ENCODE results near the gene EHBP1. TPM values are rescaled to one million over a fixed set of nuclear protein-coding genes. Genes with fewer than 3 reads are reported as not detected.

Gene EHBP1
- total RNA-seq, 2 donors from 2014 or later: 34.6 to 49.8 TPM

GRCh38 chr2:62870966-62871365 lies 165.5 kb downstream of the EHBP1 start:
- WGBS, 2 experiments (ENCODE audit: insufficient coverage in 1 of 2, insufficient read length in 1 of 2): 77% methylated on average over 1 of the region's 1 CpG; no CpG with 5 or more reads in 1 of the 2 experiments
- Histone ChIP-seq H3K4me1 (ENCODE audit: control insufficient read depth, insufficient read depth, low read length) (no peaks in the 10 kb centered on the region), H3K9ac (ENCODE audit: extremely low read depth, low read length, poor library complexity, severe bottlenecking) (no peak overlapping the region), H3K9me3 (ENCODE audit: control insufficient read depth, low read length) (peaks cover 14% of the 10 kb centered on the region), H3K27ac (ENCODE audit: low read depth, low read length) (no peak overlapping the region), H3K27me3 (ENCODE audit: control insufficient read depth, insufficient read depth, low read length, poor library complexity, severe bottlenecking) (no peaks in the 10 kb centered on the region), H3K4me3 (ENCODE audit: low read length) (no peak overlapping the region), H3K36me3 (ENCODE audit: control insufficient read depth, insufficient read depth, low read length) (peaks cover 9% of the 10 kb centered on the region)
- H3K36me3 Mint-ChIP-seq (ENCODE audit: low read depth): peaks cover 33% of the 10 kb centered on the region
- no peak for TF ChIP-seq CTCF (conservative IDR thresholded peaks at IDR 0.05)
- H3K4me1 Mint-ChIP-seq: no peaks in the 10 kb centered on the region
- no peak overlapping the region for H3K27ac Mint-ChIP-seq
- H3K9me3 Mint-ChIP-seq: peaks cover 13% of the 10 kb centered on the region
- no peak for DNase-seq
- H3K4me3 Mint-ChIP-seq: no peak overlapping the region
- H3K27me3 Mint-ChIP-seq (ENCODE audit: insufficient read depth): no peaks in the 10 kb centered on the region

DNA sequence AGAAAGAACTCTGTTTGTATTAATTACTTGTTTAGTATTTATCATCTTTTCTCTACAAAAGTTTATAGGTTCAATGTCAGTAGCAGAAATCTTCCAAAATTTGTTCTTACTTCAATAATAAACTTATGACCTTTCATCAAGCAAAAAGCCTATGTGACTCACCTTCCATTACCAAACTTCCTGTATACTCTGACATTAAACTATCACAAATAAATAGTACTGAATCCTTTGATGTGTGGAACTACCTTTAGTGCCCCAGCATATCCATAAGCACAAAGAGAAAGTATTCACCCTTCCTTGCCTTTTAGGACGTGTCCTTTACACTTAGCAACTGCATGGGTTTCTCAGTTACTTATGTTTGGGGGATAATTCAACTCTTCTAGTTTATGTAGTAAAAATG lies 166.0 kb downstream of the EHBP1 start:
- Histone ChIP-seq H3K9ac (ENCODE audit: extremely low read depth, low read length, poor library complexity, severe bottlenecking) (no peak overlapping the region), H3K4me1 (ENCODE audit: control insufficient read depth, insufficient read depth, low read length) (no peaks in the 10 kb centered on the region), H3K4me3 (ENCODE audit: low read length) (no peak overlapping the region), H3K36me3 (ENCODE audit: control insufficient read depth, insufficient read depth, low read length) (peaks cover 10% of the 10 kb centered on the region), H3K27ac (ENCODE audit: low read depth, low read length) (no peak overlapping the region), H3K9me3 (ENCODE audit: control insufficient read depth, low read length) (peaks cover 14% of the 10 kb centered on the region), H3K27me3 (ENCODE audit: control insufficient read depth, insufficient read depth, low read length, poor library complexity, severe bottlenecking) (no peaks in the 10 kb centered on the region)
- no peaks in the 10 kb centered on the region for H3K4me1 Mint-ChIP-seq
- H3K36me3 Mint-ChIP-seq (ENCODE audit: low read depth): peaks cover 38% of the 10 kb centered on the region
- DNase-seq: no peak
- TF ChIP-seq CTCF (conservative IDR thresholded peaks at IDR 0.05): no peak
- H3K4me3 Mint-ChIP-seq: no peak overlapping the region
- H3K9me3 Mint-ChIP-seq: peaks cover 15% of the 10 kb centered on the region
- H3K27me3 Mint-ChIP-seq (ENCODE audit: insufficient read depth): no peaks in the 10 kb centered on the region
- 100% methylated on average over 1 of the region's 1 CpG; no CpG with 5 or more reads in 1 of the 2 experiments for WGBS, 2 experiments (ENCODE audit: insufficient coverage in 1 of 2, insufficient read length in 1 of 2)
- H3K27ac Mint-ChIP-seq: no peak overlapping the region

DNA sequence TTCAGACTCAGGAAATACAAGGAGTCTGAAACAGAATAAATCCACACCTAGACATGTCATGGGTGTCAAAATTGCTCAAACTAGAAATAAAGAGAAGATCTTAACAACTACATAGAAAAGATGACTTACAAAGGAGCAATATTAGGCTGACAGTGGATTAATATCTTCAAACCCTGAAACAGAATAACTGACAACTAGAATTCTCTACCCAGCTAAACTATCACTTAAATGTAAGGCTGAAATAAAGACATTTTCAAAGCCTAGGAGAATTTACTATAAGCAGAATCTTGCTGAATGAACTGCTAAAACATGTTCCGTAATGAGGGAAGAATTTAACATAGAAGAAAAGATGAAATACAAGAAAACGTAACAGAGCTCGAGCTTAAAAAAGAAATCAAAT lies 168.1 kb downstream of the EHBP1 start:
- Mint-ChIP-seq H3K27me3 (ENCODE audit: insufficient read depth) (no peaks in the 10 kb centered on the region), H3K27ac (no peak overlapping the region), H3K9me3 (peaks cover 32% of the 10 kb centered on the region), H3K36me3 (ENCODE audit: low read depth) (peaks cover 59% of the 10 kb centered on the region), H3K4me3 (no peak overlapping the region), H3K4me1 (no peaks in the 10 kb centered on the region)
- peaks cover 19% of the 10 kb centered on the region for H3K36me3 ChIP-seq (ENCODE audit: control insufficient read depth, insufficient read depth, low read length)
- H3K27ac ChIP-seq (ENCODE audit: low read depth, low read length): no peak overlapping the region
- H3K27me3 ChIP-seq (ENCODE audit: control insufficient read depth, insufficient read depth, low read length, poor library complexity, severe bottlenecking): no peaks in the 10 kb centered on the region
- H3K9me3 ChIP-seq (ENCODE audit: control insufficient read depth, low read length): peaks cover 22% of the 10 kb centered on the region
- H3K9ac ChIP-seq (ENCODE audit: extremely low read depth, low read length, poor library complexity, severe bottlenecking): no peak overlapping the region
- H3K4me1 ChIP-seq (ENCODE audit: control insufficient read depth, insufficient read depth, low read length): no peaks in the 10 kb centered on the region
- 94 to 100% methylated on average over 1 to 3 of the region's 3 CpGs for WGBS, 2 experiments (ENCODE audit: insufficient coverage in 1 of 2, insufficient read length in 1 of 2)
- no peak overlapping the region for H3K4me3 ChIP-seq (ENCODE audit: low read length)
- TF ChIP-seq CTCF (conservative IDR thresholded peaks at IDR 0.05): no peak
- no peak for DNase-seq

Data from endodermal cell (in vitro differentiated cells).